DOHH2 (cell line): ENCODE results near the gene AGR3.

Experiments
- H3F3A ChIP-seq: fragments of 200-600 bp; sonication (generic), shearing (Covaris generic); 2 replicates; pipeline ENCODE4 v1.6.0; 2016; ENCODE audit warnings: antibody characterized with exemption, mild to moderate bottlenecking; ENCODE audit not compliant: control insufficient read depth, insufficient read depth
- H3K27ac ChIP-seq: fragments of 200-600 bp; sonication (generic); 2 replicates; pipeline ENCODE4 v1.5.1; 2014; ENCODE audit warnings: low read depth, mild to moderate bottlenecking, low read length, moderate library complexity
- H3K27me3 ChIP-seq: fragments of 200-600 bp; sonication (generic); 2 replicates; pipeline ENCODE4 v1.6.1; 2014; ENCODE audit warnings: mild to moderate bottlenecking, low read length, mixed read lengths; ENCODE audit not compliant: control insufficient read depth
- H3K36me3 ChIP-seq: fragments of 200-600 bp; sonication (generic); 2 replicates; pipeline ENCODE4 v1.6.1; 2014; ENCODE audit warnings: mild to moderate bottlenecking, low read length, moderate library complexity, mixed read lengths; ENCODE audit not compliant: control insufficient read depth
- H3K4me1 ChIP-seq: fragments of 200-600 bp; sonication (generic); 2 replicates; pipeline ENCODE4 v1.6.1; 2014; ENCODE audit warnings: mild to moderate bottlenecking, low read length, mixed read lengths; ENCODE audit not compliant: control insufficient read depth
- H3K4me2 ChIP-seq: fragments of 200-600 bp; sonication (generic); 2 replicates; pipeline ENCODE4 v1.6.0; 2014; ENCODE audit warnings: mild to moderate bottlenecking, low read length, moderate library complexity
- H3K4me3 ChIP-seq: fragments of 200-600 bp; sonication (generic); 2 replicates; pipeline ENCODE4 v1.5.1; 2014; ENCODE audit warnings: mild to moderate bottlenecking, low read length, mixed read lengths
- H3K79me2 ChIP-seq: fragments of 200-600 bp; sonication (generic); 2 replicates; pipeline ENCODE4 v1.6.1; 2014; ENCODE audit warnings: mild to moderate bottlenecking, low read length, mixed read lengths; ENCODE audit not compliant: control insufficient read depth
- H3K9me2 ChIP-seq: fragments of 200-600 bp; sonication (generic); replicated peaks from 2 replicates; pipeline ENCODE4 v1.6.1; 2014; ENCODE audit warnings: mild to moderate bottlenecking, low read length, mixed read lengths; ENCODE audit not compliant: control insufficient read depth
- H3K9me3 ChIP-seq: fragments of 200-600 bp; sonication (generic); 2 replicates; pipeline ENCODE4 v1.6.1; 2014; ENCODE audit warnings: antibody characterized with exemption, low read length, mixed read lengths; ENCODE audit not compliant: control insufficient read depth, insufficient read depth
- H4K20me1 ChIP-seq: fragments of 200-600 bp; sonication (generic); 2 replicates; pipeline ENCODE4 v1.6.0; 2014; ENCODE audit warnings: low read depth, mild to moderate bottlenecking, antibody characterized with exemption, low read length, moderate library complexity; ENCODE audit not compliant: control insufficient read depth, insufficient read depth
- CTCF ChIP-seq: fragments of 200-600 bp; sonication (generic); IDR thresholded peaks from one replicate; pipeline ENCODE4 v1.5.1; 2014; ENCODE audit warnings: antibody characterized with exemption, mild to moderate bottlenecking, low read depth, low read length; ENCODE audit not compliant: poor library complexity, severe bottlenecking
- EZH2phosphoT487 ChIP-seq: fragments of 200-600 bp; sonication (generic); IDR thresholded peaks from 2 replicates; pipeline ENCODE4 v1.6.1; 2017; ENCODE audit warnings: borderline replicate concordance, mild to moderate bottlenecking, antibody characterized with exemption, low read length, moderate library complexity, mixed read lengths

Gene AGR3

GRCh38 chr7:16840094-16840493 is 41.7 kb downstream of the AGR3 start:
- no peaks in the 10 kb centered on the region for H3K9me3 ChIP-seq
- no peaks in the 10 kb centered on the region for H3K36me3 ChIP-seq
- no peaks in the 10 kb centered on the region for H3K9me2 ChIP-seq
- H3K4me2 ChIP-seq, result no peak overlapping the region
- H4K20me1 ChIP-seq, result no peaks in the 10 kb centered on the region
- no peaks in the 10 kb centered on the region; the same call in 1 of the 2 replicates for H3K4me1 ChIP-seq
- no peak overlapping the region for H3K27ac ChIP-seq
- H3F3A ChIP-seq, result no peaks in the 10 kb centered on the region
- no peaks in the 10 kb centered on the region for H3K27me3 ChIP-seq
- TF ChIP-seq CTCF, result no peak
- TF ChIP-seq EZH2phosphoT487, result no peak
- H3K79me2 ChIP-seq, result no peaks in the 10 kb centered on the region
- no peak overlapping the region for H3K4me3 ChIP-seq

- no peak overlapping the region for H3K4me3 ChIP-seq
- H3K79me2 ChIP-seq, result no peaks in the 10 kb centered on the region
- H3K9me2 ChIP-seq, result no peaks in the 10 kb centered on the region
- H3F3A ChIP-seq, result no peaks in the 10 kb centered on the region
- no peaks in the 10 kb centered on the region; the same call in 1 of the 2 replicates for H3K4me1 ChIP-seq
- TF ChIP-seq EZH2phosphoT487 (no peak), CTCF (no peak)
- no peak overlapping the region for H3K4me2 ChIP-seq
- H3K27ac ChIP-seq, result no peak overlapping the region
- H3K9me3 ChIP-seq, result no peaks in the 10 kb centered on the region
- H3K27me3 ChIP-seq, result no peaks in the 10 kb centered on the region
- H4K20me1 ChIP-seq, result no peaks in the 10 kb centered on the region
- no peaks in the 10 kb centered on the region for H3K36me3 ChIP-seq
Measured at GRCh38 chr7:16839646-16840045, 42.1 kb downstream of the AGR3 start.

DNA sequence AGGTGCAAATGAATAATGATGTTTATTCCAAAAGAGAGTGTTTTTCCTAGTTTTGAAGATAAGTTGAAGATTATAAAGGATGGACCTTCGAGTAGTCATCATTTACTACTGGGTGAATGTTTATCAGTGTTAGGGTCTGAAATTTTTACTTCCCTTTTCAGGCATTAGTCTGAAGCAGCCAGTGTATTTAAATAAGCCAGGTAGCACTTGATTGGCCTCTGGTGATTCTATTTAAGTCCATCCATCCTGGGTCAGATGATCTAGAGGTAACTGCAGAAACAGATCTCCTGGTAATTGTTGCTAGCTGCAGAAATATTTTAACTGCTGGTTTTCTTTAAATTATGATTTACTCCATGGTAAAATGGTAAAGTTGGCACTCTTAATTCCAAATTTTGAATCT is 42.9 kb downstream of the AGR3 start:
- TF ChIP-seq EZH2phosphoT487 (no peak), CTCF (no peak)
- Histone ChIP-seq H3K27ac (no peak overlapping the region), H3K9me3 (no peaks in the 10 kb centered on the region), H3F3A (no peaks in the 10 kb centered on the region), H3K27me3 (no peaks in the 10 kb centered on the region), H3K4me3 (no peak overlapping the region), H3K4me2 (no peak overlapping the region), H3K79me2 (no peaks in the 10 kb centered on the region), H3K4me1 (no peaks in the 10 kb centered on the region; the same call in 1 of the 2 replicates), H4K20me1 (no peaks in the 10 kb centered on the region), H3K36me3 (no peaks in the 10 kb centered on the region), H3K9me2 (no peaks in the 10 kb centered on the region)

GRCh38 chr7:16838386-16838785 is 43.4 kb downstream of the AGR3 start:
- no peaks in the 10 kb centered on the region for H3K36me3 ChIP-seq
- TF ChIP-seq EZH2phosphoT487, result no peak
- TF ChIP-seq CTCF, result no peak
- no peak overlapping the region for H3K4me3 ChIP-seq
- H3K79me2 ChIP-seq, result no peaks in the 10 kb centered on the region
- H3K4me2 ChIP-seq, result no peak overlapping the region
- no peaks in the 10 kb centered on the region for H3K9me3 ChIP-seq
- no peaks in the 10 kb centered on the region for H3F3A ChIP-seq
- H4K20me1 ChIP-seq, result no peaks in the 10 kb centered on the region
- H3K27me3 ChIP-seq, result no peaks in the 10 kb centered on the region
- no peaks in the 10 kb centered on the region for H3K9me2 ChIP-seq
- no peaks in the 10 kb centered on the region; the same call in 1 of the 2 replicates for H3K4me1 ChIP-seq
- no peak overlapping the region for H3K27ac ChIP-seq
